Aorta (tissue), 5 donors: ENCODE measurements around the gene KRT15. TPM values are rescaled to one million over a fixed set of nuclear protein-coding genes. Genes with fewer than 3 reads are reported as not detected.

Experiments used
- ATAC-seq: fragments of 200-7000 bp; cut with Tn5 transposase; one replicate; pipeline ENCODE4 v1.9.1; 2022; ENCODE audit warnings: moderate library complexity; ENCODE audit not compliant: low FRiP score
- DNase-seq, 2 donors: peaks; one replicate each; pipeline ENCODE4 v3.0.0-alpha.2; 2020
- H3K27ac ChIP-seq, 2 donors: one replicate each; pipeline ENCODE4 v1.5.1; 2013; ENCODE audit warnings: low read length in 2 of 2, mild to moderate bottlenecking in 2 of 2, moderate library complexity in 2 of 2, control low read depth in 1 of 2, inconsistent platforms in 1 of 2, low read depth in 1 of 2
- H3K27me3 ChIP-seq, 2 donors: one replicate each; pipeline ENCODE4 v1.6.1; 2013; ENCODE audit warnings: control low read depth in 1 of 2, low read length in 1 of 2, mild to moderate bottlenecking in 1 of 2, moderate library complexity in 1 of 2; ENCODE audit not compliant: insufficient read depth in 2 of 2, control insufficient read depth in 1 of 2
- H3K36me3 ChIP-seq, 2 donors: one replicate each; pipeline ENCODE4 v1.6.1; 2013; ENCODE audit warnings: control low read depth in 1 of 2, low read length in 1 of 2, mild to moderate bottlenecking in 1 of 2; ENCODE audit not compliant: insufficient read depth in 2 of 2, control insufficient read depth in 1 of 2
- H3K4me1 ChIP-seq, 2 donors: one replicate each; pipeline ENCODE4 v1.6.1; 2013; ENCODE audit warnings: low read length in 2 of 2, control low read depth in 1 of 2, mild to moderate bottlenecking in 1 of 2, moderate library complexity in 1 of 2; ENCODE audit not compliant: insufficient read depth in 2 of 2, control insufficient read depth in 1 of 2
- H3K4me3 ChIP-seq, 2 donors: one replicate each; pipeline ENCODE4 v1.5.1; 2013; ENCODE audit warnings: low read length in 2 of 2, control low read depth in 1 of 2, mild to moderate bottlenecking in 1 of 2
- H3K9me3 ChIP-seq: one replicate; pipeline ENCODE4 v1.6.1; 2013; ENCODE audit warnings: mild to moderate bottlenecking, low read length; ENCODE audit not compliant: control insufficient read depth
- WGBS, 2 donors: extraction: QIAGEN DNeasy Blood & Tissue Kit; methylation state at CpG; one replicate each; pipeline ENCODE4 v1.1.7; 2013; 5-methylcytosine and 5-hydroxymethylcytosine counted together
- intact Hi-C, 2 donors: fragments of 100-400 bp; cut with DNase I; formaldehyde crosslinking; loops; one replicate each; pipeline versions ENCODE4 v1.14.2 to v1.15.0; 2022
- polyA plus RNA-seq, 2 donors: library from polyadenylated mRNA; stranded (reverse); fragments of 200-250 nt; gene quantifications; one replicate each; pipeline ENCODE4 v1.2.3, GENCODE V29; 2013
- total RNA-seq, 2 donors: library from RNA; stranded (reverse); fragmentation: NEBNext Ultra II Directional; extraction: Animal tissue kit (Norgen Biotek cat#: 25700); gene quantifications; one replicate each; pipeline ENCODE4 v1.2.1, GENCODE V29; 2021
- donor health status: healthy with polysubstance abuse.
- donor health status: Bipolar disorder and iron deficiency.
- donor health status: DM: no; HTN: no; CAD: no.
- donor health status: DM: no; HTN: no; CAD: no.
- donor health status: DM: yes; HTN: yes; CAD: no.

The KRT15 gene
- total and polyA plus RNA-seq, 4 donors, result 0.56 to 1.9 TPM; not detected in 2

DNA sequence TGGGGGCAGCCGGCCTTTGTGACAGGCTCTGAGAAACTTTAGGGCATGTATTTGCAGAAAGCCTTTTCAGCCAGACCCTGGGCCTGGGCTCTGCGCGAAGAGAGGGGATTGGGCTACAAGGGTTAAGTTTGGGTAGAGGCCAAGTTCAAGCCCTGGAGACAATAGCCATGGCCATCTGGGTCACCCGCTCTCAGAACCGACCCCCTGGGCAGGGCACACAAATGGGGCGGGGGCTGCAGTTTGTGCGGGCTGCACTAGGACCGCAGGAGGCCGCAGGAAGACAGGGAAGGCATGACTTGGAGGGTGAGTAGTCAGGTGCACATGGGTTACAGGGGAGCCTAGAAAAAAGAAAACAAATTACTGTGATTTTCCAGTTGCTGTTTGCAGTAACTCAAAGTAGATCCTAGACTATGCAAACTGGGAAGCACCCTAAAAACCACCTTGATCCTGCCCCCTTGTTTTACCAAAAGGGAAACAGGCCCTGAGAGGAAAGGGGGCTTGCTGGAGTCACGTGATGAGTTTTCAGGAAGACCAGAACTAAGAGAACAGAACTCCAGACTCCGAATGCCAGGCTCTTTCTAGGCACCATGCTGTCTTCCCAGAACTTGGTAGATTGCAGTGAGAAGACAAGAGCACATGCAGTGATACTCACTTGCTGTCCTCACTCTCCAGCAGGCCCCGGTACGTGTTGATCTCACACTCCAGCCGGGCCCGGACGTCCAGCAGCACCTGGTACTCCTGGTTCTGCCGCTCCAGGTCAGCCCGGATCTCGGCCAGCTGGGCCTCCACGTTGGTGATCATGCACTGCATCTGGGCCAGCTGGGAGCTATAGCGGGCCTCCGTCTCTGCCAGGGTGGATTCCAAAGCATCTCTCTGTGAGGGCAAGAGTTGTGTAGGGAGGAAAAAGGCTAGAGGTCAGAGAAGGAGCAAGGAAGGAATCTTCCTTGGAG lies 41.5 kb downstream of the KRT15 start:
- no peak overlapping the region for H3K27ac ChIP-seq
- ATAC-seq (no peak), DNase-seq (no peak)
- WGBS, 2 donors, result 88% methylated on average over 22 of the region's 22 CpGs
- H3K4me3 ChIP-seq, result no peak overlapping the region
- no peaks in the 10 kb centered on the region for H3K36me3 ChIP-seq
- no peaks in the 10 kb centered on the region for H3K9me3 ChIP-seq
- no peaks in the 10 kb centered on the region for H3K27me3 ChIP-seq
- intact Hi-C loops, result no loop called here
- no peaks in the 10 kb centered on the region for H3K4me1 ChIP-seq

GRCh38 chr17:41475421-41475820 lies 43.3 kb downstream of the KRT15 start:
- no peaks in the 10 kb centered on the region for H3K4me1 ChIP-seq
- WGBS, 2 donors, result 95% methylated on average over 4 of the region's 4 CpGs
- no peak overlapping the region for H3K4me3 ChIP-seq
- H3K27ac ChIP-seq, result no peak overlapping the region
- H3K9me3 ChIP-seq, result no peaks in the 10 kb centered on the region
- H3K36me3 ChIP-seq, result no peaks in the 10 kb centered on the region
- intact Hi-C loops, result no loop called here
- H3K27me3 ChIP-seq, result no peaks in the 10 kb centered on the region
- DNase-seq, result no peak
- no peak for ATAC-seq

DNA sequence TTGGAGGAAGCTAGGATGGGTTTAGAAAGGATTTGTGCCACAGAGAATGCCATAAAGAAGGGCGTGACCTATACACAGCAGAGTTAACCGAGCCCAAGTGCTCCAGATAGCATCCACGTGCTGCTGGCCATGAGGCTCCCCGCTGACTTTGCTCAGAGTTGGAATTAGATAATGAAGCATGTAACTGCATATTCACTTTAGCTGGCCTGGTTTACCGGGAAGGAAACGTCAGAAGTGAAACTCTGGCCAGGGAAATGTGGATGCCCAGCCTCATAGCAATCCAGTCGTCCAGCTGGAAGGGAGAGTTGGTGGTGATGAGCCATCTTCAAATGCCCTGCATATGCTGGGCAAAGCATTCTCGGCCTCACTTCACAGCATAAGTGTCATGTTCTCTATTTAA lies 43.8 kb downstream of the KRT15 start:
- 60 to 65% methylated on average over 8 of the region's 8 CpGs for WGBS, 2 donors
- no peak for ATAC-seq
- intact Hi-C loops, result no loop called here

GRCh38 chr17:41468346-41468745 lies 50.3 kb downstream of the KRT15 start:
- intact Hi-C loops, result no loop called here

More for the DNA sequence above, 43.8 kb downstream of the KRT15 start:
- Histone ChIP-seq H3K36me3 (no peaks in the 10 kb centered on the region), H3K4me1 (no peaks in the 10 kb centered on the region), H3K9me3 (no peaks in the 10 kb centered on the region), H3K27ac (no peak overlapping the region), H3K4me3 (no peak overlapping the region), H3K27me3 (no peaks in the 10 kb centered on the region)
- no peak for DNase-seq

GRCh38 chr17:41467561-41467960 lies 51.1 kb downstream of the KRT15 start:
- Histone ChIP-seq H3K9me3 (peaks cover 7% of the 10 kb centered on the region), H3K36me3 (no peaks in the 10 kb centered on the region), H3K4me1 (no peaks in the 10 kb centered on the region), H3K27ac (no peak overlapping the region), H3K4me3 (no peak overlapping the region), H3K27me3 (no peaks in the 10 kb centered on the region)
- intact Hi-C loops, result no loop called here
- no peak for DNase-seq
- 34 to 37% methylated on average over 4 of the region's 4 CpGs for WGBS, 2 donors
- ATAC-seq, result no peak

More at GRCh38 chr17:41468346-41468745, 50.3 kb downstream of the KRT15 start:
- H3K27ac ChIP-seq, result no peak overlapping the region
- DNase-seq (no peak), ATAC-seq (no peak)
- H3K4me1 ChIP-seq, result no peaks in the 10 kb centered on the region
- peaks cover 7% of the 10 kb centered on the region for H3K9me3 ChIP-seq
- no peaks in the 10 kb centered on the region for H3K27me3 ChIP-seq
- no peaks in the 10 kb centered on the region for H3K36me3 ChIP-seq
- H3K4me3 ChIP-seq, result no peak overlapping the region

DNA sequence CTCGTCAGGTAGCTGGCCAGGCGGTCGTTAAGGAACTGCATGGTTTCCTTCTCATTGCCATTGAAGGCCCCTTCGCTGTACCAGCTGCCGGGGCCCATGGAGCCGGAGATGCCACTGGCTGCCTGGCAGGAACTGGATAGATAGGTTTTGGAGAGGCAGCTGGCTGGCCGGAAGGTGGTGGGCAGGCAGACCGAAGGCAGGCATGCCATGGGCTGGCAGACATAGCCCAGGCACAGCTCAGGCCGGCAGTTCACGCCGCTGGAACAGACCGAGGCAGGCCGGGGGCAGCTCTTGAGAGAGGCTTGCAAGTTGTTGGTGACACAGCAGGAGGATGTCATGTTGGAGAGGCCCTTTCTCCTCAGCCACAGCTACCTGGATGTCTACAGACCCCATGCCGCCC lies 51.7 kb downstream of the KRT15 start, which contains the start of gene KRT32:
KRT32 (minus strand) TSS at position 399 of the 400 bp plus-strand sequence; CDS start at position 338, 61 bp downstream.
- WGBS, 2 donors, result 88 to 91% methylated on average over 14 of the region's 14 CpGs
- intact Hi-C loops, result no loop called here
- Histone ChIP-seq H3K27ac (no peak within 1 kb of the TSS), H3K27me3 (no peaks in the 10 kb centered on the region), H3K4me3 (no peak within 1 kb of the TSS), H3K36me3 (no peaks in the 10 kb centered on the region), H3K4me1 (no peaks in the 10 kb centered on the region), H3K9me3 (peaks cover 7% of the 10 kb centered on the region)
- ATAC-seq, result no peak
- no peak for DNase-seq

GRCh38 chr17:41464682-41465081 lies 54.0 kb downstream of the KRT15 start:
- WGBS, 2 donors, result 15 to 16% methylated on average over 6 of the region's 6 CpGs
- H3K27me3 ChIP-seq, result no peaks in the 10 kb centered on the region
- H3K4me1 ChIP-seq, result no peaks in the 10 kb centered on the region
- no peaks in the 10 kb centered on the region for H3K36me3 ChIP-seq
- ATAC-seq, result peak; percentile 46
- H3K9me3 ChIP-seq, result peaks cover 7% of the 10 kb centered on the region
- H3K27ac ChIP-seq, result no peak overlapping the region
- intact Hi-C loops, result no loop called here
- H3K4me3 ChIP-seq, result no peak overlapping the region
- DNase-seq, result no peak

DNA sequence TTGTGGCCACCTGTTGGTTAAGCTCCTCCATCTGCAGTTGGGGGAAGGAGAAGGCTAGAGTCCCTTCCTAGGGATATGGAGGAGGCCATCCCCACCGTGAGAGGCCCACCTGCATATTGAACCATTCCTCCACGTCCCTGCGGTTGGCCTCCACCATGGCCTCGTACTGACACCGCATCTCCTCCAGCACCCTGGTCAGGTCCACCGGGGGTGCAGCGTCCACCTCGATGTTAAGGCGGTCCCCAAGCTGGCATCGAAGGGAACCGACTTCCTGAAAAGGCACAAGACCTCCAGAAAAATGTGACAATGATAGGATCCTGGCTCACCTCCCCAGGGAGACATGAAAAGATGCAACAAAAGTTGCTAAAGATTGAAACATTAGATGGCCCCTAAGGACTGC lies 54.5 kb downstream of the KRT15 start:
- H3K27ac ChIP-seq, result no peak overlapping the region
- H3K4me1 ChIP-seq, result no peaks in the 10 kb centered on the region
- ATAC-seq (no peak), DNase-seq (no peak)
- peaks cover 7% of the 10 kb centered on the region for H3K9me3 ChIP-seq
- no peak overlapping the region for H3K4me3 ChIP-seq
- H3K27me3 ChIP-seq, result no peaks in the 10 kb centered on the region
- 87 to 91% methylated on average over 11 of the region's 11 CpGs for WGBS, 2 donors
- intact Hi-C loops, result no loop called here
- H3K36me3 ChIP-seq, result no peaks in the 10 kb centered on the region

DNA sequence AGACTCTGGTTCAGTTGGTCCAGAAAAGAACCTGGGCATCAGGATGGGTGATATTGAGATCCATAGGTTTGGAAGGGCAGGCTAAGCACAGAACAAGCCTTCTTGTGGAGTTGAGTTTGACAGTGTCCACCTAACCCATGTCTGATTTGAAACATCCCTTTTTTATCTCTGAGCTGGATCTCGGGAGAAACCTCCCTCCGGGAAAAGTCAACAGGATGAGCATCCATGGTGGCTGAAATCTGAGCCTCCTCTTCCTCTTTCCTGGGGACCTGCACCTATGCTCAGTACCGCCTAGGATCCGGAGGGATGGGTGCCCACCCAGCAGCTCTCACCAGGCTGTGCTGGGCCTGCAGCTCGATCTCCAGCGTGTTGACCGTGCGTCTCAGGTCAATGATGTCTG lies 54.9 kb downstream of the KRT15 start:
- ATAC-seq, result no peak
- intact Hi-C loops, result no loop called here
- no peak for DNase-seq
- H3K27ac ChIP-seq, result no peak overlapping the region
- peaks cover 7% of the 10 kb centered on the region for H3K9me3 ChIP-seq
- no peaks in the 10 kb centered on the region for H3K4me1 ChIP-seq
- H3K4me3 ChIP-seq, result no peak overlapping the region
- H3K36me3 ChIP-seq, result no peaks in the 10 kb centered on the region
- no peaks in the 10 kb centered on the region for H3K27me3 ChIP-seq
- 90 to 91% methylated on average over 8 of the region's 8 CpGs for WGBS, 2 donors
